ENCODE measurements around the gene NT5E.

Gene NT5E

DNA sequence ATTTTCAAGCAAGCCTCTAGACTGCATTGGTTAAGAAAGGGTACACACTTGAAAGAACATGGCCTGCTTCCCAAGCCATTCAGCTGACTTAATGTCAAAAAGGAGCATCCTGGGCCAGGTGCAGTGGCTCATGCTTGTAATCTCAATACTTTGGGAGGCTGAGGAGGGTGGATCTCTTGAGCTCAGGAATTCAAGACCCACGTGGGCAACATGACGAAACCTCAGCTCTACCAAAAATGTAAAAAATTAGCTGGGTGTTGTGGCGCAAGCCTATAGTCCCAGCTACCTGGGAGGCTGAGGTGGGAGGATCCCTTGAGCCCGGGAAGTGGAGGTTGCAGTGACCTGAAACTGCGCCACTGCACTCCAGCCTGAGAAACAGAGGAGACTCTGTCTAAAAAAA, 26.9 kb upstream of the NT5E start:
- no peak for ATAC-seq

DNA sequence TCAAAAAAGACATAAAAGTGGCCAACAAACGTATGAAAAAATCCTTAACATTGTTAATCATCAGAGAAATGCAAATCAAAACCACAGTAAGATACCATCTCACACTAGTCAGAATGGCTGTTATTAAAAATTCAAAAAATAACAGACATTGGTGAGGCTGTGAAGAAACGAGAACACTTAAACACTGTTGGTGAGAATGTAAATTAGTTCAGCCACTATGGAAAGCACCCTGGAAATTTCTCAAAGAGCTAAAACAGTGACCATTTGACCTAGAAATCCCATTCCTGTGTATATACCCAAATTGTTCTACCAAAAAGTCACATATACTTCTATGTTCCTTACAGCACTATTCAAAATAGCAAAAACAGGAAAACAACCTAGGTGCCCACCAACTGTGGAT, 24.9 kb upstream of the NT5E start:
- ATAC-seq = no peak

GRCh38 chr6:85425997-85426396, 23.9 kb upstream of the NT5E start:
- no peak for ATAC-seq

DNA sequence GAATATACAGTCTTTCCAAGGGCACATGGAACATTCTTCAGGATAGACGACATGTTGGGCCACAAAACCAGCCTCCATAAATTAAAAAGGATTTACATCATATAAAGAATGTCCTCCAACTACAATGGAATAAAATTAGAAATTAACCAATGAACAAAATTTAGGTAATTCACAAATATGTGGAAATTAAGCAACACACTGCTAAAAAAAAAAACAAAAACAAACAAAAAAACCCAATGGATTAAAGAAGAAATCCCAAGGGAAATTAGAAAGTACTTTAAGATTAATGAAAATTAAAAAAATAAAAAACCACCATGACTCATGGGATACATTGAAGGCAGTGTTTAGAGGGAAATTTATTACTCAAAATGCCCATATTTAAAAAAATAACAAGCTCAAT, 21.4 kb upstream of the NT5E start:
- no peak for ATAC-seq

DNA sequence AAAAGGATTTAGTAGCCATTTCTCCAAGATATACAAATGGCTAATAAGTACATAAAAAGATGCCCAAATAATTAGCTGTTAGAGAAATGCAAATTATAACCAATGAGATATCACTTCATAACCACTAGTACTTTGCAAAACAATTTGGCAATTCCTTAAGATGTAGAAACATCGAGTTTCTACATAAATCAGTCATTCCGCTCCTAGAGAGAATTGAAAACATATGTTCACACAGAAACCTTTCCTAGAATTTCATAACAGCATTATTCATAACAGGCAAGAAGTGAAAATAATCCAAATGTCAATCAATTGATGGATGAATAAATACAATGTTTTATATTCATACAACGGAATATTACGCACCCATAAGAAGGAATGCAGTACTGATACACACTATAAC, 20.5 kb upstream of the NT5E start:
- no peak for ATAC-seq

DNA sequence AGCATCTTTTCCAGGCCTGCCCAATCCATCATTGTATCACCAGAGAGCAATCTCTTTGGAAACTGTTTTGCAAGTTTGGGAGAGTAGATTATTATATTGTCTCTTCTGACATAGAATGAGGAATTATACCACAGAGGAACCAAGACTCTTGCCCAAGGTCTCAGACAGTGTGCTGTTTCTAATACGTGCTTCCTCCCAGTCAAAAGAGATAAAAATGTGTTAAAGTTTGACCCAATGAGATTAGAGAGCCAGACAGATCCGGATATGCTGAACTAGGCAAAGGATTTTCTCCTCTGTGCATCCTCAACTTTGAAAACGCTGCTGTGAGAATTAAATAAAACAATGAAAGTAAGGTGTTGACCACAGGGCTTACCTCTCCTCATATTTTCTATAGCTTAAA, 18.6 kb upstream of the NT5E start:
- no peak for ATAC-seq

- ATAC-seq = no peak
These were observed 17.3 kb upstream of the NT5E start for GRCh38 chr6:85432554-85432953.

GRCh38 chr6:85435851-85436250, 14.0 kb upstream of the NT5E start:
- ATAC-seq = no peak

GRCh38 chr6:85436411-85436810, 13.5 kb upstream of the NT5E start:
- ATAC-seq = no peak

- no peak for ATAC-seq
These were observed 12.9 kb upstream of the NT5E start for GRCh38 chr6:85436939-85437495.

- ATAC-seq = no peak
These were observed 6.3 kb upstream of the NT5E start for GRCh38 chr6:85443349-85444117.

DNA sequence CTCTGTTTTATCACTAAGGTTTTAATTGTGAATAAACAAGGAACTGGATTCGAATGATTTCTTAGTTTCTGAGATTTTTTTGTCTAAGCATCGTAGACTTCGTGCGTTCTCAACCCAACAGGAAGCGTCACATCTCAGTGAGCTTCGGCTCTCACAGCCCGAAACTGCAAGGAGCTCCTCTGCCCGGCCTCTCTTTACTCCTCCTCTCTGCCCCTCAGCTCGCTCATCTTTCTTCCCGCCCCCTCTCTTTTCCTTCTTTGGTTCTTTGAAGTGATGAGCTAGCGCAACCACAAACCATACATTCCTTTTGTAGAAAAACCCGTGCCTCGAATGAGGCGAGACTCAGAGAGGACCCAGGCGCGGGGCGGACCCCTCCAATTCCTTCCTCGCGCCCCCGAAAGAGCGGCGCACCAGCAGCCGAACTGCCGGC, 480 bp upstream of the NT5E start:
- peak; percentile 57 for ATAC-seq

DNA sequence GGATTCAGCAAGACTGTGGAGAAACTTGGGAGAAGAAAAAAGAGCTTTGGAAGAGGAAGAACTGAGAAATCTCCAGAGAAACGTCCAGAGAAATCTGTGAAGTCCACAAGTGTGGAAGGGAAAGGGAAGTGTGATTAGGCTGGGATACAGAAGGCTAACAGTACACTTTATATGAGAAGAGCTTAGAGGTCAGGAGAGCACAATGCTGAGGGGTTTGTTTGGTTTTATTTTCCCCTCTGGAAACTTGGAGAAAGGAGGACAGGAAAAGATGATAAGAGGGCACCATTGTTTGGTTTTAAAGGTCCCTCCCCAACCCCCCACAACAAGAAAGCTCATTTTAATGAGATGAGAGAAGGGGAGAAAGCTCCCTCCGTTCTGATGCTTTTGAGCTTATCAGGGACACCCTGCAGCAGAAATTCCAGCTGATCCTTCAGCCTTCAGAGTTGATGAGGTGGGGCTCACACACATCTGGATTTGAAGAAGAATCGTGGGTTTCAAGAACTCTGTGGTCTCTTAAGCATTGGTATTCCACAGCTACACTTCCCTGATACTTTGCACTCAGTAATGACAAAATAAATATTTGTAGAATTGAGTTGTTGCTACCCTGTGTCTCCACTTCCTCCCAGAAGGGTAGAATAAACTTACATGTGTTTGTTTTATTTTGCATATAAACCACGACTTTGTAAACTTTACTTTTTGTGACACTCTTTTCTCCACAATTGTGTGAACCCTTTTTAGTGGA, 1.9 kb downstream of the NT5E start:
- ATAC-seq = no peak

- ATAC-seq = no peak
These were observed 2.6 kb downstream of the NT5E start for GRCh38 chr6:85452441-85452881.

DNA sequence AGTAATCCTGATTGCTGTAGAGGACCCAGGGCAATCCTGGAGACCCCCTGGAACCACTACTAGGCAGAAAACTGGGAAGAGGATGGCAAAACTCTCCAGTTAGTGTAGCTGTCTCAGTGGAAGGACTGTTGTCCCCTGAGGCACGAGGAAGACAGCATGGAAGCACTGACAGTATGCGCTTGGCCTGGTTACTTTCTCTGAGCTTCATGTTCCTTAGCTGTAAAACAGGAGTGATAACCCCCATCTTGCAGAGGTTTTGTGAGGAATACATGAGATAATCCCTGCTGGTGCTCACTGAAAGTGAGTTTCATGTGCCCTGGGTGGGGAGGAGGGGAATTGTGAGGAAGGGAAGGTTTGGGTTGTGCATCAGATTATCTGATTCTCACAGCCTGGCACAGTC, 3.2 kb downstream of the NT5E start:
- ATAC-seq = no peak

DNA sequence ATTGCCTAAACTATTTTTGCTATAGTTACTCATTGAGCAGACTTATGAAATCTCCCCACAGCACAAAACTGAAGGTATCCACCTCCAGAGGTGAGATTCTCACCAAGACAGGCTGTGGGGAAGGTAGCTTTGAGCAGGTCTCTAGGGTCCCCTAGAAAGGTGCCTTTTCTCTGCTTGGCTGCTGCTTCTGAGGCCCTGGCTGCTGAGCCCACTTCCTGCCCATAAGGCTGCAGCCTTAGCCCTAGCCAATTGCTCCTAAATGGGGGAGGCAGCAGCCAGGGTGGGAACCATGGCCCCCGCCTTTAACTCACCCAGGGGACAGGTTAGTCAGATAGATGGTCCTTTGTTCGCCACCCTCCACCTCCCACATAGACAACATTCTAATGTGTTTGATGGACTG, 3.6 kb downstream of the NT5E start:
- no peak for ATAC-seq

- ATAC-seq = no peak
These were observed 5.7 kb downstream of the NT5E start for GRCh38 chr6:85455471-85456026.

GRCh38 chr6:85456782-85457181, 6.9 kb downstream of the NT5E start:
- no peak for ATAC-seq

DNA sequence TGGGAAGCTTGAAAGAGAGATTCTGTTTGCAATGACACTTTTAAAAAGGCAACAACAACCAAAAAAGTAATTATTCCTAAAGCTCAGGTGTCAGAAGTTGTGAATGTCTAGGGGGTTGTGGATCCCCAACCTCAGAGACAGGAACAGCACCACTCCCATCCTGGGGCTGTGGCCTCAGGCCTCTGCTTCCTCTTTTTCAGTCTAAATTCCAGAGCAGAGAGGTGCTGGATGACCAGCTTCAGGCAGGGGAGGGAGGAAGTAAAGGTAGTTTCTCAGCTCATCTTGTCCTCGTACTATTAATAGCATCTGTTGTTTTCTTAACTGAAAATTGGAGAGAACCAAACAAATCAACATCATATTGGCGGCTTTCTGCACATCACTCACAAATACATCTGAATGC, 8.3 kb downstream of the NT5E start:
- no peak for ATAC-seq

- ATAC-seq = no peak
These were observed 8.9 kb downstream of the NT5E start for GRCh38 chr6:85458782-85459181.

DNA sequence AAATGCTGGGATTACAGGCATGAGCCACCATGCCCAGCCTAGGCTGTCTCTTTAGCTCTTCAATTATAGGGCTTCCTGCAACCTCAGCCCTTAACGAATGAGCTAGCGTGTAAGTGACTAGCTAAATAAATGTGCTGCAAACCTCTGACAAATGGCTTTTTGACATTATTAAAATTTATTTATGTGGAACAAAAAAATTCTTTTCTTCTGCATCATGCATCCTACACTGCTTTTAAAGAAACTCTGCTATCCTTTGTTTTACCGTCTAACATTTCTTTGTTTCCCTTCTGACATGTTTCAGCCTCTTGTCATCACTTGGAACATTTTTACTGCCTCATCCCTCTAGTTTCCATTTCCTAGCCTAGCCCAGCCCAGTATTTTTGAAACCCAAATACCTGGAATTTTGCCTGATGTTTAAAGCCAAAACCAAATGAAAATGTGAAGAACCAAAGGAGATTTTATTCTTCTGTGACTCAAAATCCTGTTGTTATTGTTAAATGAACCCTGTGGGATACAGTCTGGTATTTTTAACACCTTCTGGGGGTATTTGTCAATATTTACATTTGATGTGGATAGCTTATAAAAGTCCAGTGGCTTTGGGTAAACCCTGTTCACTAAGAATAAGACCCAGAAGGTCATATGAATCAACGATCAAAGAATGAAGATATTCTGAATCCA, 9.5 kb downstream of the NT5E start:
- no peak for ATAC-seq

GRCh38 chr6:85460154-85460920, 10.5 kb downstream of the NT5E start:
- ATAC-seq = no peak

Data from activated CD4-positive, CD25-positive, alpha-beta regulatory T cell treated with anti-CD3 and anti-CD28 coated beads, Interleukin-2, amount 50 U/mL, for 24 hours (primary cell).